ENCODE results near the gene ULK2. TPM values are rescaled to one million over a fixed set of nuclear protein-coding genes. Genes with fewer than 3 reads are reported as not detected.

The ULK2 gene
- total and polyA plus RNA-seq, 11 donors = 4.6 to 25.6 (median 17.7) TPM

DNA sequence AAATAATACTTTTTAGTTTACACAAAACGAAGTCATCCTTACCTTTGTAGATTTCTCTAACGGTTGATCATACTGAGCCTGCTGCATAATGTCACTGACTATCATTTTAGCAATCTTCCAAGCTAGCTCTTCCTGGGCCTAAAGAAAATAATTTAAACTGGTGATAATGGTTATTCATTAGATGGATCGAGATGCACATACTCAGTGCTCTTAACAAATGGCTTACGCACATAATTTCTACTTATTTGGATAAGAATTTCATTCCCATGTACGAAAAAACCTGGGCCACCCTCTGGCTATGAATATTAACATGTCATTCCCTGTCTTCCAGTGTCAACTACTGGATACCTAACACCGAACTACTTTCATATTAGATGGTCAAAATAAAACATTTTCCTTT is 41.4 kb upstream of the ULK2 start:
- Histone ChIP-seq H3K4me3 (no peak overlapping the region), H3K4me1 (peaks cover 0 to 12% (median 0%) of the 10 kb centered on the region in 12 donors), H3K27ac (no peak overlapping the region), H3K9me3 (no peaks in the 10 kb centered on the region), H3K27me3 (no peaks in the 10 kb centered on the region), H3K36me3 (peaks cover 0 to 100% (median 97%) of the 10 kb centered on the region in 9 donors)
- DNase-seq (no peak), ATAC-seq (no peak)
- WGBS, 4 donors = 87 to 97% (median 97%) methylated on average over 6 of the region's 6 CpGs
- intact Hi-C loops (cut with DNase I) = no loop called here
- TF ChIP-seq, protein P1, sequence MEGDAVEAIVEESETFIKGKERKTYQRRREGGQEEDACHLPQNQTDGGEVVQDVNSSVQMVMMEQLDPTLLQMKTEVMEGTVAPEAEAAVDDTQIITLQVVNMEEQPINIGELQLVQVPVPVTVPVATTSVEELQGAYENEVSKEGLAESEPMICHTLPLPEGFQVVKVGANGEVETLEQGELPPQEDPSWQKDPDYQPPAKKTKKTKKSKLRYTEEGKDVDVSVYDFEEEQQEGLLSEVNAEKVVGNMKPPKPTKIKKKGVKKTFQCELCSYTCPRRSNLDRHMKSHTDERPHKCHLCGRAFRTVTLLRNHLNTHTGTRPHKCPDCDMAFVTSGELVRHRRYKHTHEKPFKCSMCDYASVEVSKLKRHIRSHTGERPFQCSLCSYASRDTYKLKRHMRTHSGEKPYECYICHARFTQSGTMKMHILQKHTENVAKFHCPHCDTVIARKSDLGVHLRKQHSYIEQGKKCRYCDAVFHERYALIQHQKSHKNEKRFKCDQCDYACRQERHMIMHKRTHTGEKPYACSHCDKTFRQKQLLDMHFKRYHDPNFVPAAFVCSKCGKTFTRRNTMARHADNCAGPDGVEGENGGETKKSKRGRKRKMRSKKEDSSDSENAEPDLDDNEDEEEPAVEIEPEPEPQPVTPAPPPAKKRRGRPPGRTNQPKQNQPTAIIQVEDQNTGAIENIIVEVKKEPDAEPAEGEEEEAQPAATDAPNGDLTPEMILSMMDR (IDR thresholded peaks at IDR 0.05) = no peak
- TF ChIP-seq POLR2A (IDR thresholded peaks at IDR 0.05) = no peak

DNA sequence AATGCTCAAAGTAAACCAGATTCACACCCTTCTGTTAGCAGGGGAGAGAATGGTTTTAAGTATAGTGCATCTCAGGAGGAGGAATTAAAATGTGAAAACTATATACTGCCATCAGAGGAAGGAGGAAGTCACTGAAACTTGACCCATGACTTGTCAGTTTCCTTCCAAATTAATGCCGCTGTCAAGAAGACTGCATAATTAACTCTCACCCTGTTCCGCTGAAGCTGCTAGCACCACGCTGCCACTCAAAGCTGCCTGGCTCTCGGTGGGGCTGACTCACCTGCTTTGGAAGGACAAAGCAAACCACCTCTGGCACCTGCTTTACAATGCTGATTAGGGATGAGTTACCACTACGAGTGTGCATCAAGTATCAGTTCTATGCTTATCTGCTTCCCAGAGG is 37.8 kb upstream of the ULK2 start:
- H3K27me3 ChIP-seq = no peaks in the 10 kb centered on the region
- H3K27ac ChIP-seq = peak overlapping the region in 1 of 12 donors; percentile 80
- H3K9me3 ChIP-seq = no peaks in the 10 kb centered on the region
- intact Hi-C loops (cut with DNase I) = no loop called here
- 65 to 78% (median 76%) methylated on average over 5 of the region's 5 CpGs for WGBS, 4 donors
- no peak overlapping the region for H3K4me3 ChIP-seq
- no peak for TF ChIP-seq POLR2A (IDR thresholded peaks at IDR 0.05)
- TF ChIP-seq, protein P1 (IDR thresholded peaks at IDR 0.05) = no peak
- H3K4me1 ChIP-seq = peaks cover 0 to 12% (median 0%) of the 10 kb centered on the region in 12 donors
- peaks cover 0 to 100% (median 93%) of the 10 kb centered on the region in 9 donors for H3K36me3 ChIP-seq
- no peak for DNase-seq
- no peak for ATAC-seq

DNA sequence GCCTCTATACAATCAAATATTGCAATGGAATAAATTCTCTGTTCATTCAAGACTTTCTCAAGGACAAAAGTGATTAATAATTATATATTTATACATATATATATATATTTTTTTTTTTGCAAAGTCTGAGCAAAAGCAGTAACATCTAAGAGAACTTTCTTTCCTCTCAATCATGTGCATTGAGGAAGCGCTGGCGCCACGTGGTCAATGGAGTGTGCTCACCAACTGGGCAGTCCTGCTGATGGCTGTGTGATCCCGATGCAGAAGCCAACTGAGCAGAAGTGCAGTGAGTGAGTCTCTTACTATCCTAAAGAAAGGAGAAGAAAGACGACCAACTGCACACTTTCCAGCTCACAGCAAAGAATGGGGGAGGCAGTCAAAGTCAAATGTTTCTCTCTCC is 37.2 kb upstream of the ULK2 start:
- intact Hi-C loops (cut with DNase I) = no loop called here
- Histone ChIP-seq H3K9me3 (no peaks in the 10 kb centered on the region), H3K4me3 (no peak overlapping the region), H3K27me3 (no peaks in the 10 kb centered on the region), H3K4me1 (peaks cover 0 to 12% (median 0%) of the 10 kb centered on the region in 12 donors), H3K27ac (peak overlapping the region in 1 of 12 donors; percentile 80), H3K36me3 (peaks cover 0 to 100% (median 92%) of the 10 kb centered on the region in 9 donors)
- DNase-seq = peak; percentile 25 to 69 (median 40)
- 89 to 91% (median 90%) methylated on average over 5 of the region's 5 CpGs for WGBS, 4 donors
- TF ChIP-seq, protein P1 (IDR thresholded peaks at IDR 0.05) = no peak
- no peak for TF ChIP-seq POLR2A (IDR thresholded peaks at IDR 0.05)
- ATAC-seq = peak in 3 of 4 donors; percentile 53 to 66 (median 64)

DNA sequence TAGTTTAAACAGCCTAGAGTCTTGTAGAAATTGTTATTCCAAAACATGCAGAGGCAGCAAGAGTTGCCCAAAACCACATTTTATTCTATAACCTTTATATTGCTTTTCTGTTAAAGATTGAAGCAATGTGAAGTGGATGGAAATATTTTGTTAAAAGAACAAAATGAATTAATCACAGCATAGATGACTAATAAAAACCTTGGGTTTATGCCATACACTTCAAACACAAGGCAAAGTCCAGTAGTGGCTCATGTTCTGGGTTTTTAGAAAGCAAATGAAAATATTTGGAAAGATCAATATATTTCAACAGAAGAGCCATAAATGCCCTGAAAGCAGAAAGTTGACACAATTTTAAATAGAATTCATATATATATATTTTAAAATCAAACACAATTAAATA is 36.7 kb upstream of the ULK2 start:
- TF ChIP-seq, protein P1 (IDR thresholded peaks at IDR 0.05) = no peak
- TF ChIP-seq POLR2A (IDR thresholded peaks at IDR 0.05) = no peak
- H3K4me1 ChIP-seq = peaks cover 0 to 12% (median 0%) of the 10 kb centered on the region in 12 donors
- H3K27me3 ChIP-seq = no peaks in the 10 kb centered on the region
- H3K4me3 ChIP-seq = no peak overlapping the region
- intact Hi-C loops (cut with DNase I) = no loop called here
- no peaks in the 10 kb centered on the region for H3K9me3 ChIP-seq
- peak overlapping the region in 1 of 12 donors; percentile 80 for H3K27ac ChIP-seq
- peaks cover 0 to 99% (median 88%) of the 10 kb centered on the region in 9 donors for H3K36me3 ChIP-seq
- ATAC-seq = no peak
- DNase-seq = no peak

All from heart left ventricle (tissue), 16 donors.